Gastroesophageal sphincter (tissue), 4 donors: ENCODE results near the gene PWWP2B. TPM values are rescaled to one million over a fixed set of nuclear protein-coding genes. Genes with fewer than 3 reads are reported as not detected.

Experiments
- ATAC-seq: fragments of 150-250 bp; one replicate; pipeline ENCODE4 v1.9.1; 2016; ENCODE audit warnings: mild to moderate bottlenecking, moderate library complexity
- H3K27ac ChIP-seq, 4 donors: fragments of 200-600 bp; sonication (generic) in 3 of 4; 1 replicate in 3 of 4; 2 replicates in 1 of 4; pipeline ENCODE4 v1.5.1; 2016 to 2019
- H3K27me3 ChIP-seq: fragments of 200-600 bp; sonication (generic); one replicate; pipeline ENCODE4 v1.5.1; 2019
- H3K36me3 ChIP-seq, 2 donors: fragments of 200-600 bp; sonication (generic); one replicate each; pipeline ENCODE4 v1.5.1; 2019; ENCODE audit warnings: control low read depth in 1 of 2
- H3K4me1 ChIP-seq, 3 donors: fragments of 200-600 bp; sonication (generic); 1 replicate in 2 of 3; 2 replicates in 1 of 3; pipeline ENCODE4 v1.5.1; 2016 to 2019; ENCODE audit warnings: control low read depth in 2 of 3
- H3K4me3 ChIP-seq, 2 donors: fragments of 200-600 bp; sonication (generic); one replicate each; pipeline ENCODE4 v1.5.1; 2019; ENCODE audit warnings: mild to moderate bottlenecking in 1 of 2, moderate library complexity in 1 of 2
- H3K9me3 ChIP-seq, 3 donors: fragments of 200-600 bp; sonication (generic); one replicate each; pipeline ENCODE4 v1.5.1; 2017 to 2019; ENCODE audit warnings: control low read depth in 2 of 3
- CTCF ChIP-seq, 4 experiments: fragments of 200-600 bp in 2 of 4; fragments of 450-650 bp in 2 of 4; sonication (generic) in 1 of 4; IDR thresholded peaks; one replicate each; pipeline ENCODE4 v1.5.1; 2017 to 2019; ENCODE audit warnings: antibody characterized with exemption in 4 of 4, mild to moderate bottlenecking in 2 of 4, moderate library complexity in 2 of 4
- EP300 ChIP-seq: sonication (generic); formaldehyde crosslinking; IDR thresholded peaks from one replicate; pipeline ENCODE4 v1.6.1; 2017; ENCODE audit warnings: antibody characterized with exemption, mild to moderate bottlenecking
- POLR2A ChIP-seq, 2 donors: fragments of 450-650 bp; IDR thresholded peaks; one replicate each; pipeline ENCODE4 v1.6.1; 2017; ENCODE audit warnings: antibody characterized with exemption in 2 of 2, mild to moderate bottlenecking in 2 of 2, moderate library complexity in 1 of 2
- POLR2AphosphoS5 ChIP-seq: sonication (generic); formaldehyde crosslinking; IDR thresholded peaks from one replicate; pipeline ENCODE4 v1.6.1; 2017; ENCODE audit warnings: antibody characterized with exemption
- WGBS, 2 donors: methylation state at CpG; one replicate each; pipeline ENCODE4 v1.1.5; 2018; ENCODE audit warnings: low coverage in 1 of 2; 5-methylcytosine and 5-hydroxymethylcytosine counted together
- total RNA-seq, 4 donors: library from RNA; depleted of rRNA; stranded (reverse); fragments of >200 nt; gene quantifications; one replicate each; pipeline ENCODE4 v1.1.0, GENCODE V29; 2016

The PWWP2B gene
- total RNA-seq, 4 donors from 2014 or later: 11.3 to 17.1 (median 14.8) TPM

DNA sequence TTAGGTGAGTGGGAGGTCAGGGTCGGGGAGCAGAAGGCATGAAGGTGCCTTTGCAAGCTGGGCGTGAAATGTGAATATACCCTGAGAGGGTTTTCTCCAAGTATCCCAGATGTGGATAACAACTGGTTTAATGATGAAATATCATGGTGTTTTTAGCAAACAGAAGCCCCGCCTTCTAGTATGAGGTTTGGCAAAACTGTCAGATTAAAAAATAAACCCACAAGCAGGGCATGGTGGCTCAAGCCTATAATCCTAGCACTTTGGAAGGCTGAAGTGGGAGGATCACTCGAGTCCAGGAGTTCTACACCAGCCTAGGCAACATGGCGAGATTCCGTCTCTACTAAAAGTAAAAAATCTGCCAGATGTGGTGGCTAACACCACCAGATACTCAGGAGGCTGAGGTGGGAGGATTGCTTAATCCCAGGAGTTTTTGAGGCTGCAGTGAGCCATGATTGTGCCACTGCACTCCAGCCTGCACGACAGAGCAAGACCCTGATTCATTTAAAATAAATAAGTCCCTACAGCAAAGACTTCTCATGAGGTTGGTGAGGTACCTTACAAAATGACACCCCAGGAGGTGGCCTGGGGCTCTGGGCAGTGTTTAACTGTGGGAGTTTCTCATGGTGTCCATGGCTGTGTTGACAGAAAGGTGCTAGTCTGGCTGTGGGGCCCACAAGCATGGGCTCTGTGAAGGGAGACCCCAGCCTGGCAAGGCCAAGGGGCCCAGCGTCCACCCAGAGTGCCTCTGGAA is 6.7 kb upstream of the PWWP2B start:
- no peak overlapping the region for H3K4me3 ChIP-seq
- no peaks in the 10 kb centered on the region for H3K9me3 ChIP-seq
- TF ChIP-seq POLR2A (IDR thresholded peaks at IDR 0.05) (no peak), CTCF (IDR thresholded peaks at IDR 0.05) (no peak), POLR2AphosphoS5 (no peak), EP300 (no peak)
- ATAC-seq: no peak
- H3K27me3 ChIP-seq: no peaks in the 10 kb centered on the region
- no peak overlapping the region for H3K27ac ChIP-seq
- H3K36me3 ChIP-seq: no peaks in the 10 kb centered on the region
- H3K4me1 ChIP-seq: peaks cover 0 to 24% (median 9%) of the 10 kb centered on the region in 3 donors
- 81 to 84% methylated on average over 3 to 4 of the region's 8 CpGs for WGBS, 2 donors

GRCh38 chr10:132390921-132391675 is 5.9 kb upstream of the PWWP2B start:
- Histone ChIP-seq H3K27me3 (no peaks in the 10 kb centered on the region), H3K9me3 (no peaks in the 10 kb centered on the region), H3K36me3 (no peaks in the 10 kb centered on the region), H3K4me3 (no peak overlapping the region), H3K27ac (no peak overlapping the region), H3K4me1 (peaks cover 0 to 32% (median 9%) of the 10 kb centered on the region in 3 donors)
- no peak for ATAC-seq
- WGBS, 2 donors: 97% methylated on average over 5 of the region's 19 CpGs; no CpG with 5 or more reads in 1 of the 2 donors
- TF ChIP-seq EP300: no peak
- TF ChIP-seq POLR2A (IDR thresholded peaks at IDR 0.05): no peak
- TF ChIP-seq POLR2AphosphoS5: no peak
- no peak for TF ChIP-seq CTCF (IDR thresholded peaks at IDR 0.05)

DNA sequence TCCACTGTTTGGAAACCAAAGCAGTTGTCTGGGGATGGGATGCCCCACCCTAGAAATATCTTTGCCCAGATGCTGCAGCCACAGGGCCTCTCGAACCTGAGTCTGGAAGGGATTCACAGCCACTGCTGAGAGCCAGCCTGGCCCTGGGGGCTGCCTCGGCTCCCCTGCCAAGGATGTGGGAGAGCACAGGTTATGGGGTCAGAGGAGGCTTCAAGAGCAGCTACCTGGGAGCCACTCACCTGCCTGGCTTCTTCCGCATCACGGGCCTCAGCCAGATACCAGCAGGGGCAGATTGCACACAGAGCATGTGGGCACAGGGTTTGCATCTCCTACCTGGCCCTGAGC is 5.4 kb upstream of the PWWP2B start:
- ATAC-seq: no peak
- no CpG with 5 or more reads among the region's 4 CpGs for WGBS, 2 donors

GRCh38 chr10:132392184-132392800 is 4.7 kb upstream of the PWWP2B start:
- H3K4me3 ChIP-seq: no peak overlapping the region
- H3K36me3 ChIP-seq: no peaks in the 10 kb centered on the region
- no peaks in the 10 kb centered on the region for H3K27me3 ChIP-seq
- H3K9me3 ChIP-seq: no peaks in the 10 kb centered on the region
- no peak overlapping the region for H3K27ac ChIP-seq
- TF ChIP-seq CTCF (IDR thresholded peaks at IDR 0.05) (no peak), POLR2AphosphoS5 (no peak), EP300 (no peak)
- 81 to 89% methylated on average over 2 of the region's 2 CpGs for WGBS, 2 donors
- peaks cover 0 to 35% (median 9%) of the 10 kb centered on the region in 3 donors for H3K4me1 ChIP-seq
- no peak for ATAC-seq

More for the DNA sequence above, 5.4 kb upstream of the PWWP2B start:
- H3K36me3 ChIP-seq: no peaks in the 10 kb centered on the region
- no peak overlapping the region for H3K27ac ChIP-seq
- H3K4me3 ChIP-seq: no peak overlapping the region
- no peaks in the 10 kb centered on the region for H3K27me3 ChIP-seq
- H3K4me1 ChIP-seq: peaks cover 0 to 36% (median 9%) of the 10 kb centered on the region in 3 donors
- TF ChIP-seq POLR2A (IDR thresholded peaks at IDR 0.05) (no peak), CTCF (IDR thresholded peaks at IDR 0.05) (no peak), POLR2AphosphoS5 (no peak), EP300 (no peak)
- no peaks in the 10 kb centered on the region for H3K9me3 ChIP-seq
